Uterus (tissue), 2 donors: ENCODE measurements around the gene FOXN3.

ENCODE experiments used
- CTCF ChIP-seq, 4 experiments: fragments of 200-600 bp in 2 of 4; fragments of 450-650 bp in 2 of 4; sonication (generic) in 2 of 4; IDR thresholded peaks; one replicate each; pipeline ENCODE4 v1.5.1; 2016 to 2019; ENCODE audit warnings: antibody characterized with exemption in 4 of 4, mild to moderate bottlenecking in 2 of 4, moderate library complexity in 1 of 4
- POLR2A ChIP-seq, 2 donors: fragments of 450-650 bp; IDR thresholded peaks; one replicate each; pipeline ENCODE4 v1.6.1; 2016; ENCODE audit warnings: antibody characterized with exemption in 2 of 2, mild to moderate bottlenecking in 1 of 2, moderate library complexity in 1 of 2

GRCh38 chr14:89225607-89226006 lies 191.4 kb downstream of the FOXN3 start:
- no peak for TF ChIP-seq CTCF (IDR thresholded peaks at IDR 0.05)
- TF ChIP-seq POLR2A (IDR thresholded peaks at IDR 0.05), result no peak
